ENCODE data around the gene SLC9A7.

DNA sequence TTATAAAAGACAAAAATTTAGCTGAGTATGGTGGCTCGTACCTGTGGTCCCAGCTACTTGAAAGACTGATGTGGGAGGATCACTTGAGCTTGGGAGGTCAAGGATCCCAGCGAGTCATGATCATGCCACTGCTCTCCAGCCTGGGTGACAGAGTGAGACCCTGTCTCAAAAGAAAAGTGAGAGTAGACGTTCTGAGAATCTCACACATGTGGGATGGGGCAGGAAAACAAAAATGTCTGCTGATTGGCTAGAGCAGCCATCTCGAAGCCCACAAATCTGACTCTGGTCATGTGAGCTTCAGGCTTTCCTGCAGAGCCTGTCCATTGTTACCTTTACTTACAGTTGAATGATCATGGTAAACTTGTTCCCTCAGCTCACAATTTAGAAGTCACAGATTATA, 23.1 kb upstream of the SLC9A7 start:
- no peak for TF ChIP-seq POLR2AphosphoS2 (conservative IDR thresholded peaks at IDR 0.05; ENCODE audit: low read length)
- TF ChIP-seq CHD2 (IDR thresholded peaks at IDR 0.05; ENCODE audit: low read length, partially characterized antibody) = no peak
- TF ChIP-seq JUNB (IDR thresholded peaks at IDR 0.05) = no peak
- TF ChIP-seq, protein P1, sequence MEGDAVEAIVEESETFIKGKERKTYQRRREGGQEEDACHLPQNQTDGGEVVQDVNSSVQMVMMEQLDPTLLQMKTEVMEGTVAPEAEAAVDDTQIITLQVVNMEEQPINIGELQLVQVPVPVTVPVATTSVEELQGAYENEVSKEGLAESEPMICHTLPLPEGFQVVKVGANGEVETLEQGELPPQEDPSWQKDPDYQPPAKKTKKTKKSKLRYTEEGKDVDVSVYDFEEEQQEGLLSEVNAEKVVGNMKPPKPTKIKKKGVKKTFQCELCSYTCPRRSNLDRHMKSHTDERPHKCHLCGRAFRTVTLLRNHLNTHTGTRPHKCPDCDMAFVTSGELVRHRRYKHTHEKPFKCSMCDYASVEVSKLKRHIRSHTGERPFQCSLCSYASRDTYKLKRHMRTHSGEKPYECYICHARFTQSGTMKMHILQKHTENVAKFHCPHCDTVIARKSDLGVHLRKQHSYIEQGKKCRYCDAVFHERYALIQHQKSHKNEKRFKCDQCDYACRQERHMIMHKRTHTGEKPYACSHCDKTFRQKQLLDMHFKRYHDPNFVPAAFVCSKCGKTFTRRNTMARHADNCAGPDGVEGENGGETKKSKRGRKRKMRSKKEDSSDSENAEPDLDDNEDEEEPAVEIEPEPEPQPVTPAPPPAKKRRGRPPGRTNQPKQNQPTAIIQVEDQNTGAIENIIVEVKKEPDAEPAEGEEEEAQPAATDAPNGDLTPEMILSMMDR (IDR thresholded peaks at IDR 0.05) = no peak
- no peak for TF ChIP-seq MAZ (IDR thresholded peaks at IDR 0.05; ENCODE audit: borderline replicate concordance, low read depth, low read length)
- no peak for TF ChIP-seq PHF8 (IDR thresholded peaks at IDR 0.05; ENCODE audit: borderline replicate concordance, low read depth)
